Measurements from ENCODE around the gene SMARCC1. TPM values are rescaled to one million over a fixed set of nuclear protein-coding genes. Genes with fewer than 3 reads are reported as not detected.

Gene SMARCC1
- total RNA-seq, 1 experiment from 2014 or later, result 249 TPM

DNA sequence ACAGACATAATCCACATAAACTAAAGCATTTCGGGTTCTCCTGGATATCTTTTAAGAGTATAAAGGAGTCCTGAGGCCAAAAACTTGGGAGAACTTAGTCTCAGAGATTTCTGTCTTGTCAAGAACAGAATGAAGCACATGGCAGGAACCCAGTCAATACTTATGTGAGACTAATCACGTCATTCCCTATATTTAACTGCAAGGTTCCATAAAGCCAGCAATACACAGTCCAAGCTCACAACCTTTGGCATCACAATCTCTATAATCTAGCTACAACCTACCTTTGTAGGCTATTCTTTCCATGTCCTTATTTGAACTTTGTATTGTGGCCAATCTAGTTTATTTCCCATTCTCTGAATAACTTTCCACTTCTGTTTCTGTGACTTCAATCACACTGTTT, 134.1 kb downstream of the SMARCC1 start (continued):
- TF ChIP-seq, protein P1, sequence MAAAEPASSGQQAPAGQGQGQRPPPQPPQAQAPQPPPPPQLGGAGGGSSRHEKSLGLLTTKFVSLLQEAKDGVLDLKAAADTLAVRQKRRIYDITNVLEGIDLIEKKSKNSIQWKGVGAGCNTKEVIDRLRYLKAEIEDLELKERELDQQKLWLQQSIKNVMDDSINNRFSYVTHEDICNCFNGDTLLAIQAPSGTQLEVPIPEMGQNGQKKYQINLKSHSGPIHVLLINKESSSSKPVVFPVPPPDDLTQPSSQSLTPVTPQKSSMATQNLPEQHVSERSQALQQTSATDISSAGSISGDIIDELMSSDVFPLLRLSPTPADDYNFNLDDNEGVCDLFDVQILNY (CRISPR knock-in tag; IDR thresholded peaks at IDR 0.05), result no peak
- TF ChIP-seq, protein P2, sequence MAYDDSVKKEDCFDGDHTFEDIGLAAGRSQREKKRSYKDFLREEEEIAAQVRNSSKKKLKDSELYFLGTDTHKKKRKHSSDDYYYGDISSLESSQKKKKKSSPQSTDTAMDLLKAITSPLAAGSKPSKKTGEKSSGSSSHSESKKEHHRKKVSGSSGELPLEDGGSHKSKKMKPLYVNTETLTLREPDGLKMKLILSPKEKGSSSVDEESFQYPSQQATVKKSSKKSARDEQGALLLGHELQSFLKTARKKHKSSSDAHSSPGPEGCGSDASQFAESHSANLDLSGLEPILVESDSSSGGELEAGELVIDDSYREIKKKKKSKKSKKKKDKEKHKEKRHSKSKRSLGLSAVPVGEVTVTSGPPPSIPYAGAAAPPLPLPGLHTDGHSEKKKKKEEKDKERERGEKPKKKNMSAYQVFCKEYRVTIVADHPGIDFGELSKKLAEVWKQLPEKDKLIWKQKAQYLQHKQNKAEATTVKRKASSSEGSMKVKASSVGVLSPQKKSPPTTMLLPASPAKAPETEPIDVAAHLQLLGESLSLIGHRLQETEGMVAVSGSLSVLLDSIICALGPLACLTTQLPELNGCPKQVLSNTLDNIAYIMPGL (CRISPR knock-in tag; IDR thresholded peaks at IDR 0.05), result no peak
- TF ChIP-seq, protein P3, sequence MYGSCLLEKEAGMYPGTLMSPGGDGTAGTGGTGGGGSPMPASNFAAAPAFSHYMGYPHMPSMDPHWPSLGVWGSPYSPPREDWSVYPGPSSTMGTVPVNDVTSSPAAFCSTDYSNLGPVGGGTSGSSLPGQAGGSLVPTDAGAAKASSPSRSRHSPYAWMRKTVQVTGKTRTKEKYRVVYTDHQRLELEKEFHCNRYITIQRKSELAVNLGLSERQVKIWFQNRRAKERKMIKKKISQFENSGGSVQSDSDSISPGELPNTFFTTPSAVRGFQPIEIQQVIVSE (CRISPR knock-in tag; IDR thresholded peaks at IDR 0.05; ENCODE audit: borderline replicate concordance), result no peak
- TF ChIP-seq MYBL2 (CRISPR knock-in tag; IDR thresholded peaks at IDR 0.05) (no peak), ZNF423 (CRISPR knock-in tag; IDR thresholded peaks at IDR 0.05) (no peak)
- TF ChIP-seq, protein P4, sequence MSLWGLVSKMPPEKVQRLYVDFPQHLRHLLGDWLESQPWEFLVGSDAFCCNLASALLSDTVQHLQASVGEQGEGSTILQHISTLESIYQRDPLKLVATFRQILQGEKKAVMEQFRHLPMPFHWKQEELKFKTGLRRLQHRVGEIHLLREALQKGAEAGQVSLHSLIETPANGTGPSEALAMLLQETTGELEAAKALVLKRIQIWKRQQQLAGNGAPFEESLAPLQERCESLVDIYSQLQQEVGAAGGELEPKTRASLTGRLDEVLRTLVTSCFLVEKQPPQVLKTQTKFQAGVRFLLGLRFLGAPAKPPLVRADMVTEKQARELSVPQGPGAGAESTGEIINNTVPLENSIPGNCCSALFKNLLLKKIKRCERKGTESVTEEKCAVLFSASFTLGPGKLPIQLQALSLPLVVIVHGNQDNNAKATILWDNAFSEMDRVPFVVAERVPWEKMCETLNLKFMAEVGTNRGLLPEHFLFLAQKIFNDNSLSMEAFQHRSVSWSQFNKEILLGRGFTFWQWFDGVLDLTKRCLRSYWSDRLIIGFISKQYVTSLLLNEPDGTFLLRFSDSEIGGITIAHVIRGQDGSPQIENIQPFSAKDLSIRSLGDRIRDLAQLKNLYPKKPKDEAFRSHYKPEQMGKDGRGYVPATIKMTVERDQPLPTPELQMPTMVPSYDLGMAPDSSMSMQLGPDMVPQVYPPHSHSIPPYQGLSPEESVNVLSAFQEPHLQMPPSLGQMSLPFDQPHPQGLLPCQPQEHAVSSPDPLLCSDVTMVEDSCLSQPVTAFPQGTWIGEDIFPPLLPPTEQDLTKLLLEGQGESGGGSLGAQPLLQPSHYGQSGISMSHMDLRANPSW (CRISPR knock-in tag; conservative IDR thresholded peaks at IDR 0.05; ENCODE audit: low read depth), result no peak

DNA sequence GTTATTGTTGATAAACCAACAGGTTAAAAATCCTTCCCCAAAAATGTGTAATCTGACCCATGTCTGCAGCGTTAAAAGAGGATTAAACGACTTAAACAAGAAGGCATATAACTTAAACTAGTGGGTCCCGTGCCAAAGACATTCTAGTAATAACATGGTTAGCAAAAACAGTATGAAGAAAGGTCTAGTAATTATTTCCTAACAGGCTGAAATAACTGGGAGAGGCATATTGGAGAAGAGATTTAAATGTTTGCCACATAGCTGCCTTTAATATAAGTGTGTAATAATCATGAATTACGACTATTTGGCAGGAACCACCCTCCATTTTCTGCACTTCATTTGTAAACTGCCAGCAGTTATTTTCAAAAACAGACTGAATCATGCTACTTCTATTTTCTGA, 135.3 kb downstream of the SMARCC1 start:
- POLR2A ChIA-PET, result interaction anchor here (0.5 kb wide), 1 partner anchor 18 kb away, joined by 3 read pairs; no protein-coding TSS in a partner anchor
- DNase-seq (ENCODE audit: low spot score), result no peak
- CTCF ChIA-PET, result no interaction called here
- H3K9me3 Mint-ChIP-seq, result no peaks in the 10 kb centered on the region
- TF ChIP-seq TEAD1 (CRISPR knock-in tag; IDR thresholded peaks at IDR 0.05), result no peak
- peaks cover 48% of the 10 kb centered on the region for H3K36me3 Mint-ChIP-seq
- H3K27me3 Mint-ChIP-seq (ENCODE audit: low read depth), result no peaks in the 10 kb centered on the region
- no peak for ATAC-seq
- H3K4me3 Mint-ChIP-seq, result no peak overlapping the region
- no peaks in the 10 kb centered on the region for H3K4me1 Mint-ChIP-seq
- H3K27ac Mint-ChIP-seq, result no peak overlapping the region

DNA sequence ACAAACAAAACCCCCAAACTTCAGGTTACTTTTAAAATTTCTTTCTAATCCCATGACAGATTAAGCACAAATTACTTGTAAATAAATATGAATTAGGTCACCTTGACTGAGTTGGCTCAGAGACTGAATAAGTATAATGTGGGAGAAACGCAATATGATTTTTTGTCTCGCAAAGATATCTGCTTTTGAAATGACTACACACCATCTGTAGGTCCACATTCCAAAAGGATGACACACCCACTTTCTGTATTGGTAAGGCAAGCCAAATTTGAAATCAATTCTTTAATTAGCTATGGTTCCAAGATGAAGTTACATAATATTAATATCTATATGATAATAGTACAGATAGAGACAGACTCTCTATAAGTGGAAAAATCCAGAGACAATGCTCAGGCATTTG, 136.1 kb downstream of the SMARCC1 start:
- Mint-ChIP-seq H3K27ac (no peak overlapping the region), H3K27me3 (ENCODE audit: low read depth) (no peaks in the 10 kb centered on the region), H3K36me3 (peaks cover 49% of the 10 kb centered on the region), H3K9me3 (no peaks in the 10 kb centered on the region), H3K4me1 (no peaks in the 10 kb centered on the region), H3K4me3 (no peak overlapping the region)
- ATAC-seq (no peak), DNase-seq (ENCODE audit: low spot score) (no peak)
- CTCF ChIA-PET, result no interaction called here
- POLR2A ChIA-PET, result no interaction called here
- TF ChIP-seq, protein P5, sequence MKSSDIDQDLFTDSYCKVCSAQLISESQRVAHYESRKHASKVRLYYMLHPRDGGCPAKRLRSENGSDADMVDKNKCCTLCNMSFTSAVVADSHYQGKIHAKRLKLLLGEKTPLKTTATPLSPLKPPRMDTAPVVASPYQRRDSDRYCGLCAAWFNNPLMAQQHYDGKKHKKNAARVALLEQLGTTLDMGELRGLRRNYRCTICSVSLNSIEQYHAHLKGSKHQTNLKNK (CRISPR knock-in tag; IDR thresholded peaks at IDR 0.05), result no peak
- TF ChIP-seq SP1 (CRISPR knock-in tag; conservative IDR thresholded peaks at IDR 0.05) (no peak), GABPB1 (CRISPR knock-in tag; IDR thresholded peaks at IDR 0.05) (no peak), CREM (CRISPR knock-in tag; IDR thresholded peaks at IDR 0.05) (no peak), ZNF416 (CRISPR knock-in tag; IDR thresholded peaks at IDR 0.05) (no peak), FOXJ3 (CRISPR knock-in tag; IDR thresholded peaks at IDR 0.05; ENCODE audit: borderline replicate concordance) (no peak), ZNF423 (CRISPR knock-in tag; IDR thresholded peaks at IDR 0.05) (no peak), NFATC4 (CRISPR knock-in tag; IDR thresholded peaks at IDR 0.05) (no peak), MXD4 (CRISPR knock-in tag; IDR thresholded peaks at IDR 0.05; ENCODE audit: borderline replicate concordance) (no peak)
- TF ChIP-seq, protein P6, sequence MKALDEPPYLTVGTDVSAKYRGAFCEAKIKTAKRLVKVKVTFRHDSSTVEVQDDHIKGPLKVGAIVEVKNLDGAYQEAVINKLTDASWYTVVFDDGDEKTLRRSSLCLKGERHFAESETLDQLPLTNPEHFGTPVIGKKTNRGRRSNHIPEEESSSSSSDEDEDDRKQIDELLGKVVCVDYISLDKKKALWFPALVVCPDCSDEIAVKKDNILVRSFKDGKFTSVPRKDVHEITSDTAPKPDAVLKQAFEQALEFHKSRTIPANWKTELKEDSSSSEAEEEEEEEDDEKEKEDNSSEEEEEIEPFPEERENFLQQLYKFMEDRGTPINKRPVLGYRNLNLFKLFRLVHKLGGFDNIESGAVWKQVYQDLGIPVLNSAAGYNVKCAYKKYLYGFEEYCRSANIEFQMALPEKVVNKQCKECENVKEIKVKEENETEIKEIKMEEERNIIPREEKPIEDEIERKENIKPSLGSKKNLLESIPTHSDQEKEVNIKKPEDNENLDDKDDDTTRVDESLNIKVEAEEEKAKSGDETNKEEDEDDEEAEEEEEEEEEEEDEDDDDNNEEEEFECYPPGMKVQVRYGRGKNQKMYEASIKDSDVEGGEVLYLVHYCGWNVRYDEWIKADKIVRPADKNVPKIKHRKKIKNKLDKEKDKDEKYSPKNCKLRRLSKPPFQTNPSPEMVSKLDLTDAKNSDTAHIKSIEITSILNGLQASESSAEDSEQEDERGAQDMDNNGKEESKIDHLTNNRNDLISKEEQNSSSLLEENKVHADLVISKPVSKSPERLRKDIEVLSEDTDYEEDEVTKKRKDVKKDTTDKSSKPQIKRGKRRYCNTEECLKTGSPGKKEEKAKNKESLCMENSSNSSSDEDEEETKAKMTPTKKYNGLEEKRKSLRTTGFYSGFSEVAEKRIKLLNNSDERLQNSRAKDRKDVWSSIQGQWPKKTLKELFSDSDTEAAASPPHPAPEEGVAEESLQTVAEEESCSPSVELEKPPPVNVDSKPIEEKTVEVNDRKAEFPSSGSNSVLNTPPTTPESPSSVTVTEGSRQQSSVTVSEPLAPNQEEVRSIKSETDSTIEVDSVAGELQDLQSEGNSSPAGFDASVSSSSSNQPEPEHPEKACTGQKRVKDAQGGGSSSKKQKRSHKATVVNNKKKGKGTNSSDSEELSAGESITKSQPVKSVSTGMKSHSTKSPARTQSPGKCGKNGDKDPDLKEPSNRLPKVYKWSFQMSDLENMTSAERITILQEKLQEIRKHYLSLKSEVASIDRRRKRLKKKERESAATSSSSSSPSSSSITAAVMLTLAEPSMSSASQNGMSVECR (CRISPR knock-in tag; IDR thresholded peaks at IDR 0.05; ENCODE audit: borderline replicate concordance), result no peak
- TF ChIP-seq, protein P7, sequence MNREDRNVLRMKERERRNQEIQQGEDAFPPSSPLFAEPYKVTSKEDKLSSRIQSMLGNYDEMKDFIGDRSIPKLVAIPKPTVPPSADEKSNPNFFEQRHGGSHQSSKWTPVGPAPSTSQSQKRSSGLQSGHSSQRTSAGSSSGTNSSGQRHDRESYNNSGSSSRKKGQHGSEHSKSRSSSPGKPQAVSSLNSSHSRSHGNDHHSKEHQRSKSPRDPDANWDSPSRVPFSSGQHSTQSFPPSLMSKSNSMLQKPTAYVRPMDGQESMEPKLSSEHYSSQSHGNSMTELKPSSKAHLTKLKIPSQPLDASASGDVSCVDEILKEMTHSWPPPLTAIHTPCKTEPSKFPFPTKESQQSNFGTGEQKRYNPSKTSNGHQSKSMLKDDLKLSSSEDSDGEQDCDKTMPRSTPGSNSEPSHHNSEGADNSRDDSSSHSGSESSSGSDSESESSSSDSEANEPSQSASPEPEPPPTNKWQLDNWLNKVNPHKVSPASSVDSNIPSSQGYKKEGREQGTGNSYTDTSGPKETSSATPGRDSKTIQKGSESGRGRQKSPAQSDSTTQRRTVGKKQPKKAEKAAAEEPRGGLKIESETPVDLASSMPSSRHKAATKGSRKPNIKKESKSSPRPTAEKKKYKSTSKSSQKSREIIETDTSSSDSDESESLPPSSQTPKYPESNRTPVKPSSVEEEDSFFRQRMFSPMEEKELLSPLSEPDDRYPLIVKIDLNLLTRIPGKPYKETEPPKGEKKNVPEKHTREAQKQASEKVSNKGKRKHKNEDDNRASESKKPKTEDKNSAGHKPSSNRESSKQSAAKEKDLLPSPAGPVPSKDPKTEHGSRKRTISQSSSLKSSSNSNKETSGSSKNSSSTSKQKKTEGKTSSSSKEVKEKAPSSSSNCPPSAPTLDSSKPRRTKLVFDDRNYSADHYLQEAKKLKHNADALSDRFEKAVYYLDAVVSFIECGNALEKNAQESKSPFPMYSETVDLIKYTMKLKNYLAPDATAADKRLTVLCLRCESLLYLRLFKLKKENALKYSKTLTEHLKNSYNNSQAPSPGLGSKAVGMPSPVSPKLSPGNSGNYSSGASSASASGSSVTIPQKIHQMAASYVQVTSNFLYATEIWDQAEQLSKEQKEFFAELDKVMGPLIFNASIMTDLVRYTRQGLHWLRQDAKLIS (CRISPR knock-in tag; IDR thresholded peaks at IDR 0.05; ENCODE audit: borderline replicate concordance), result no peak
